ENCODE results near the gene TYK2. TPM values are rescaled to one million over a fixed set of nuclear protein-coding genes. Genes with fewer than 3 reads are reported as not detected.
A peak's percentile ranks its signal among the peaks of the same experiment; 100 is the strongest.
"Not testable (repeated sequence)": the region's sequence is repeated elsewhere in the genome, so short reads cannot be mapped to it uniquely, and the experiment has no call there.

The TYK2 gene
- total RNA-seq, 1 experiment from 2014 or later: 26.5 TPM

- in situ Hi-C loops (cut with HindIII; ENCODE audit: low pct_unique_long_range_greater_than_20kb, low sequenced_read_pairs): no loop called here
- DNase-seq (ENCODE audit: low read depth, low spot score): peak; percentile 67
Observed at GRCh38 chr19:10390652-10391286, 10.4 kb upstream of the TYK2 start.

GRCh38 chr19:10389863-10390262 lies 9.5 kb upstream of the TYK2 start:
- in situ Hi-C loops (cut with HindIII; ENCODE audit: low pct_unique_long_range_greater_than_20kb, low sequenced_read_pairs): no loop called here
- DNase-seq (ENCODE audit: low read depth, low spot score): no peak

GRCh38 chr19:10388957-10389356 lies 8.6 kb upstream of the TYK2 start:
- DNase-seq (ENCODE audit: low read depth, low spot score): peak; percentile 81
- in situ Hi-C loops (cut with HindIII; ENCODE audit: low pct_unique_long_range_greater_than_20kb, low sequenced_read_pairs): no loop called here

GRCh38 chr19:10384580-10384979 lies 4.2 kb upstream of the TYK2 start:
- in situ Hi-C loops (cut with HindIII; ENCODE audit: low pct_unique_long_range_greater_than_20kb, low sequenced_read_pairs): no loop called here
- DNase-seq (ENCODE audit: low read depth, low spot score): no peak

GRCh38 chr19:10383223-10383499 lies 2.8 kb upstream of the TYK2 start:
- DNase-seq (ENCODE audit: low read depth, low spot score); in situ Hi-C loops (cut with HindIII; ENCODE audit: low pct_unique_long_range_greater_than_20kb, low sequenced_read_pairs): not testable (repeated sequence)

GRCh38 chr19:10379880-10380312 lies 476 bp downstream of the TYK2 start:
- DNase-seq (ENCODE audit: low read depth, low spot score): no peak
- in situ Hi-C loops (cut with HindIII; ENCODE audit: low pct_unique_long_range_greater_than_20kb, low sequenced_read_pairs): no loop called here

- no peak for DNase-seq (ENCODE audit: low read depth, low spot score)
- in situ Hi-C loops (cut with HindIII; ENCODE audit: low pct_unique_long_range_greater_than_20kb, low sequenced_read_pairs): no loop called here
Observed at GRCh38 chr19:10378124-10378523, 2.2 kb downstream of the TYK2 start.

- in situ Hi-C loops (cut with HindIII; ENCODE audit: low pct_unique_long_range_greater_than_20kb, low sequenced_read_pairs); DNase-seq (ENCODE audit: low read depth, low spot score): not testable (repeated sequence)
Observed at GRCh38 chr19:10377140-10377640, 3.2 kb downstream of the TYK2 start.

- no peak for DNase-seq (ENCODE audit: low read depth, low spot score)
- in situ Hi-C loops (cut with HindIII; ENCODE audit: low pct_unique_long_range_greater_than_20kb, low sequenced_read_pairs): no loop called here
Observed at GRCh38 chr19:10374931-10375330, 5.4 kb downstream of the TYK2 start.

GRCh38 chr19:10372690-10373089 lies 7.7 kb downstream of the TYK2 start:
- in situ Hi-C loops (cut with HindIII; ENCODE audit: low pct_unique_long_range_greater_than_20kb, low sequenced_read_pairs): no loop called here
- no peak for DNase-seq (ENCODE audit: low read depth, low spot score)

GRCh38 chr19:10368101-10368803 lies 12.1 kb downstream of the TYK2 start:
- in situ Hi-C loops (cut with HindIII; ENCODE audit: low pct_unique_long_range_greater_than_20kb, low sequenced_read_pairs): no loop called here

GRCh38 chr19:10366950-10367512 lies 13.3 kb downstream of the TYK2 start:
- in situ Hi-C loops (cut with HindIII; ENCODE audit: low pct_unique_long_range_greater_than_20kb, low sequenced_read_pairs); DNase-seq (ENCODE audit: low read depth, low spot score): not testable (repeated sequence)

More at GRCh38 chr19:10368101-10368803, 12.1 kb downstream of the TYK2 start:
- peak; percentile 25 for DNase-seq (ENCODE audit: low read depth, low spot score)

GRCh38 chr19:10365518-10365917 lies 14.9 kb downstream of the TYK2 start:
- in situ Hi-C loops (cut with HindIII; ENCODE audit: low pct_unique_long_range_greater_than_20kb, low sequenced_read_pairs): no loop called here
- no peak for DNase-seq (ENCODE audit: low read depth, low spot score)

GRCh38 chr19:10364644-10365043 lies 15.7 kb downstream of the TYK2 start:
- DNase-seq (ENCODE audit: low read depth, low spot score): no peak
- in situ Hi-C loops (cut with HindIII; ENCODE audit: low pct_unique_long_range_greater_than_20kb, low sequenced_read_pairs): no loop called here

GRCh38 chr19:10363789-10364281 lies 16.5 kb downstream of the TYK2 start:
- in situ Hi-C loops (cut with HindIII; ENCODE audit: low pct_unique_long_range_greater_than_20kb, low sequenced_read_pairs): no loop called here
- no peak for DNase-seq (ENCODE audit: low read depth, low spot score)

GRCh38 chr19:10362259-10362658 lies 18.1 kb downstream of the TYK2 start:
- in situ Hi-C loops (cut with HindIII; ENCODE audit: low pct_unique_long_range_greater_than_20kb, low sequenced_read_pairs): no loop called here

GRCh38 chr19:10361569-10362011 lies 18.8 kb downstream of the TYK2 start:
- in situ Hi-C loops (cut with HindIII; ENCODE audit: low pct_unique_long_range_greater_than_20kb, low sequenced_read_pairs): no loop called here
- DNase-seq (ENCODE audit: low read depth, low spot score): no peak

More at GRCh38 chr19:10362259-10362658, 18.1 kb downstream of the TYK2 start:
- no peak for DNase-seq (ENCODE audit: low read depth, low spot score)

- in situ Hi-C loops (cut with HindIII; ENCODE audit: low pct_unique_long_range_greater_than_20kb, low sequenced_read_pairs): no loop called here
- DNase-seq (ENCODE audit: low read depth, low spot score): no peak
Observed at GRCh38 chr19:10356431-10356830, 23.9 kb downstream of the TYK2 start.
